Osteocyte (in vitro differentiated cells): ENCODE data around the gene MPDU1. TPM values are rescaled to one million over a fixed set of nuclear protein-coding genes. Genes with fewer than 3 reads are reported as not detected.

Experiments used
- DNase-seq: peaks from one replicate; pipeline ENCODE4 v3.0.0; 2021; ENCODE audit warnings: mixed read lengths; ENCODE audit not compliant: unreplicated experiment; ENCODE audit errors: extremely low spot score
- H3K27ac Mint-ChIP-seq: one replicate; pipeline ENCODE4 v1.8.0; 2021; ENCODE audit warnings: mild to moderate bottlenecking, mixed read lengths; ENCODE audit not compliant: unreplicated experiment
- H3K27me3 Mint-ChIP-seq: one replicate; pipeline ENCODE4 v1.8.0; 2021; ENCODE audit warnings: mixed read lengths; ENCODE audit not compliant: unreplicated experiment
- H3K36me3 Mint-ChIP-seq: one replicate; pipeline ENCODE4 v1.8.0; 2021; ENCODE audit warnings: mixed read lengths; ENCODE audit not compliant: unreplicated experiment
- H3K4me1 Mint-ChIP-seq: one replicate; pipeline ENCODE4 v1.8.0; 2021; ENCODE audit warnings: mixed read lengths; ENCODE audit not compliant: unreplicated experiment
- H3K4me3 Mint-ChIP-seq: one replicate; pipeline ENCODE4 v1.8.0; 2021; ENCODE audit warnings: mild to moderate bottlenecking, moderate library complexity, mixed read lengths; ENCODE audit not compliant: unreplicated experiment
- H3K9me3 Mint-ChIP-seq: one replicate; pipeline ENCODE4 v1.8.0; 2021; ENCODE audit warnings: mixed read lengths; ENCODE audit not compliant: unreplicated experiment
- CTCF ChIP-seq: fragments of 200-600 bp; sonication (generic); IDR thresholded peaks from 2 replicates; pipeline ENCODE4 v1.5.0; 2021; ENCODE audit warnings: antibody characterized with exemption, mild to moderate bottlenecking, moderate library complexity
- total RNA-seq: library from RNA; stranded (reverse); gene quantifications from 2 replicates; pipeline ENCODE4 v1.2.1, GENCODE V29; 2021

The MPDU1 gene
- total RNA-seq, 1 donor from 2014 or later: 42.2 TPM

GRCh38 chr17:7636163-7636562, 52.5 kb downstream of the MPDU1 start:
- no peaks in the 10 kb centered on the region for H3K4me1 Mint-ChIP-seq
- no peak overlapping the region for H3K4me3 Mint-ChIP-seq
- H3K9me3 Mint-ChIP-seq: no peaks in the 10 kb centered on the region
- H3K27me3 Mint-ChIP-seq: peaks cover 8% of the 10 kb centered on the region
- no peak for DNase-seq
- no peak for TF ChIP-seq CTCF
- H3K27ac Mint-ChIP-seq: no peak overlapping the region
- H3K36me3 Mint-ChIP-seq: no peaks in the 10 kb centered on the region

Other genes with a start within 250 kb of the MPDU1 start
- gene ACAP1, start 247.3 kb upstream of the MPDU1 start, total RNA-seq: 2.0 and 4.2 TPM in 2 replicates
- 12.7 and 13.3 TPM in 2 replicates for gene KCTD11, start 231.7 kb upstream of the MPDU1 start, total RNA-seq
- gene TMEM95, start 228.7 kb upstream of the MPDU1 start, total RNA-seq: not detected in 2 replicates
- gene TNK1, start 202.8 kb upstream of the MPDU1 start, total RNA-seq: not detected in 2 replicates
- 73.9 and 81.4 TPM in 2 replicates for gene PLSCR3, start 189.3 kb upstream of the MPDU1 start, total RNA-seq
- 40.7 and 45.9 TPM in 2 replicates for gene TMEM256, start 179.8 kb upstream of the MPDU1 start, total RNA-seq
- 53.8 and 56.8 TPM in 2 replicates for gene NLGN2, start 176.0 kb upstream of the MPDU1 start, total RNA-seq
- gene SPEM1, start 163.5 kb upstream of the MPDU1 start, total RNA-seq: not detected in 2 replicates
- not detected in 2 replicates for gene SPEM2, start 158.2 kb upstream of the MPDU1 start, total RNA-seq
- not detected in 2 replicates for gene SPEM3, start 155.0 kb upstream of the MPDU1 start, total RNA-seq
- 6.4 and 6.7 TPM in 2 replicates for gene TMEM102, start 148.4 kb upstream of the MPDU1 start, total RNA-seq
- 1.3 and 1.5 TPM in 2 replicates for gene FGF11, start 144.3 kb upstream of the MPDU1 start, total RNA-seq
- 9.3 and 11.0 TPM in 2 replicates for gene CHRNB1, start 138.8 kb upstream of the MPDU1 start, total RNA-seq
- gene ZBTB4, start 104.2 kb upstream of the MPDU1 start, total RNA-seq: 47.9 and 49.7 TPM in 2 replicates
- not detected in 2 replicates for gene SLC35G6, start 102.4 kb upstream of the MPDU1 start, total RNA-seq
- gene POLR2A, start 99.5 kb upstream of the MPDU1 start, total RNA-seq: 148 and 149 TPM in 2 replicates
- gene TNFSF12, start 34.8 kb upstream of the MPDU1 start, total RNA-seq: 14.6 and 15.0 TPM in 2 replicates
- 1.3 and 1.5 TPM in 2 replicates for gene TNFSF13, start 25.1 kb upstream of the MPDU1 start, total RNA-seq
- 52.5 and 53.7 TPM in 2 replicates for gene SENP3, start 21.9 kb upstream of the MPDU1 start, total RNA-seq
- 1.1 TPM in 2 replicates for gene CD68, start 4.2 kb upstream of the MPDU1 start, total RNA-seq
- 0.78 TPM in 2 replicates for gene SOX15, start 6.2 kb downstream of the MPDU1 start, total RNA-seq
- gene FXR2, start 31.0 kb downstream of the MPDU1 start, total RNA-seq: 48.7 and 50.7 TPM in 2 replicates
- gene SAT2, start 44.0 kb downstream of the MPDU1 start, total RNA-seq: 134 and 135 TPM in 2 replicates
- 0.97 and 1.4 TPM in 2 replicates for gene SHBG, start 46.3 kb downstream of the MPDU1 start, total RNA-seq
- gene ATP1B2, start 67.1 kb downstream of the MPDU1 start, total RNA-seq: 2.4 and 3.0 TPM in 2 replicates
- 98.7 and 99.5 TPM in 2 replicates for gene TP53, start 103.6 kb downstream of the MPDU1 start, total RNA-seq
- gene WRAP53, start 104.6 kb downstream of the MPDU1 start, total RNA-seq: 11.8 and 13.4 TPM in 2 replicates
- gene EFNB3, start 121.3 kb downstream of the MPDU1 start, total RNA-seq: 12.3 and 12.7 TPM in 2 replicates
- gene DNAH2, start 133.9 kb downstream of the MPDU1 start, total RNA-seq: 0.03 and 0.05 TPM in 2 replicates